ENCODE measurements around the gene CD2. TPM values are rescaled to one million over a fixed set of nuclear protein-coding genes. Genes with fewer than 3 reads are reported as not detected.

Gene CD2
- total and polyA plus RNA-seq, 2 donors (not counting 3 experiments of a cell fraction or from before 2014, with no cell fraction given): not detected

- no TSS peak for BruUV-seq (replicated peaks)
- FAIRE-seq (no peak), DNase-seq (ENCODE audit: low read depth, low spot score) (no peak)
- no peak overlapping the region for H2AFZ ChIP-seq (ENCODE audit: low read depth, low read length)
- POLR2A ChIA-PET: no interaction called here
- H3K4me2 ChIP-seq (ENCODE audit: insufficient read depth, low read length): no peak overlapping the region
- H3K27ac ChIP-seq (ENCODE audit: insufficient read depth, low read depth, low read length): no peak overlapping the region
- CTCF ChIA-PET: interaction anchor here (1.2 kb wide), 2 partner anchors 8 to 32 kb away, joined by 3 read pairs; no protein-coding TSS in a partner anchor
- TF ChIP-seq FOS (IDR thresholded peaks at IDR 0.05; ENCODE audit: borderline replicate concordance, insufficient read depth, low read length) (no peak), EZH2 (IDR thresholded peaks at IDR 0.05; ENCODE audit: borderline replicate concordance, low read depth, low read length, severe bottlenecking) (no peak), POLR2AphosphoS5 (IDR thresholded peaks at IDR 0.05; ENCODE audit: insufficient read depth, low read depth, low read length) (no peak), MYC (IDR thresholded peaks at IDR 0.05; ENCODE audit: low read depth, low read length) (no peak), CTCF (IDR thresholded peaks at IDR 0.05; ENCODE audit: extremely low read depth in 1 of 2, insufficient read depth in 1 of 2, low read depth in 1 of 2, low read length in 2 of 2) (no peak), GATA2 (IDR thresholded peaks at IDR 0.05; ENCODE audit: insufficient read depth, insufficient read length, low read depth, low read length) (no peak), JUN (IDR thresholded peaks at IDR 0.05; ENCODE audit: borderline replicate concordance, insufficient read depth, insufficient read length, low read depth) (no peak)
- TF ChIP-seq, protein P1, sequence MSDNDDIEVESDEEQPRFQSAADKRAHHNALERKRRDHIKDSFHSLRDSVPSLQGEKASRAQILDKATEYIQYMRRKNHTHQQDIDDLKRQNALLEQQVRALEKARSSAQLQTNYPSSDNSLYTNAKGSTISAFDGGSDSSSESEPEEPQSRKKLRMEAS (IDR thresholded peaks at IDR 0.05; ENCODE audit: insufficient read depth, insufficient read length): no peak
- H4K20me1 ChIP-seq (replicated peaks; ENCODE audit: control insufficient read depth, extremely low read depth, insufficient read depth, low read length): no peaks in the 10 kb centered on the region
- H3K9ac ChIP-seq (replicated peaks; ENCODE audit: extremely low read depth, insufficient read depth, low read length): no peak overlapping the region
- intact Hi-C loops (cut with micrococcal nuclease) (no loop called here), dilution Hi-C loops (cut with MboI; ENCODE audit: extremely low pct_ligation_motif_present, low sequenced_read_pairs) (no loop called here)
- no peaks in the 10 kb centered on the region for H3K27me3 ChIP-seq (ENCODE audit: control insufficient read depth in 2 of 2, insufficient read depth in 2 of 2, low read length in 2 of 2)
- H3K9me1 ChIP-seq (replicated peaks; ENCODE audit: control insufficient read depth, extremely low read depth, insufficient read depth, low read length): no peaks in the 10 kb centered on the region
- H3K4me1 ChIP-seq (ENCODE audit: control insufficient read depth, extremely low read depth, insufficient read depth, low read length): peaks cover 3% of the 10 kb centered on the region
- H3K9me3 ChIP-seq (replicated peaks; ENCODE audit: control insufficient read depth, insufficient read depth, low read length): no peaks in the 10 kb centered on the region
- H3K79me2 ChIP-seq (ENCODE audit: control insufficient read depth, insufficient read depth, low read length): no peaks in the 10 kb centered on the region
- H3K36me3 ChIP-seq (ENCODE audit: control insufficient read depth in 2 of 2, extremely low read depth in 1 of 2, insufficient read depth in 2 of 2, low read length in 2 of 2): no peaks in the 10 kb centered on the region
- no peak overlapping the region for H3K4me3 ChIP-seq (replicated peaks in 1 of 3; ENCODE audit: insufficient read depth in 1 of 3, low read depth in 1 of 3, low read length in 3 of 3)
These were observed 14.8 kb downstream of the CD2 start for GRCh38 chr1:116769104-116769452.
